KMS-11 (cell line): ENCODE data around the gene THAP12.
A peak's percentile ranks its signal among the peaks of the same experiment; 100 is the strongest.

Experiments
- H2AFZ ChIP-seq: fragments of 200-600 bp; sonication (generic); 2 replicates; pipeline ENCODE4 v1.6.1; 2016; ENCODE audit warnings: antibody characterized with exemption, mixed run types, low read depth
- H3K27ac ChIP-seq: fragments of 200-600 bp; sonication (generic); 2 replicates; pipeline ENCODE4 v1.6.1; 2016; ENCODE audit warnings: mild to moderate bottlenecking, mixed run types
- H3K27me3 ChIP-seq: fragments of 200-600 bp; sonication (generic); 2 replicates; pipeline ENCODE4 v1.6.1; 2017; ENCODE audit warnings: mild to moderate bottlenecking, low read depth, mixed run types, moderate library complexity; ENCODE audit not compliant: insufficient read depth
- H3K36me3 ChIP-seq: fragments of 200-600 bp; sonication (generic); 2 replicates; pipeline ENCODE4 v1.6.1; 2017; ENCODE audit warnings: mild to moderate bottlenecking, mixed run types; ENCODE audit not compliant: insufficient read depth
- H3K4me1 ChIP-seq: fragments of 200-600 bp; sonication (generic); 2 replicates; pipeline ENCODE4 v1.6.1; 2016; ENCODE audit warnings: mild to moderate bottlenecking, low read depth, mixed run types; ENCODE audit not compliant: poor library complexity, severe bottlenecking
- H3K4me2 ChIP-seq: fragments of 200-600 bp; sonication (generic); 2 replicates; pipeline ENCODE4 v1.7.0; 2016; ENCODE audit warnings: mild to moderate bottlenecking, mixed run types
- H3K4me3 ChIP-seq: fragments of 200-600 bp; sonication (generic); IDR thresholded peaks from 2 replicates; pipeline ENCODE4 v1.6.1; 2017; ENCODE audit warnings: low read depth, low read length, mixed read lengths; ENCODE audit not compliant: insufficient read depth
- H3K79me2 ChIP-seq: fragments of 200-600 bp; sonication (generic); 2 replicates; pipeline ENCODE4 v1.6.1; 2016; ENCODE audit warnings: low read depth, mixed run types; ENCODE audit not compliant: insufficient read depth
- H3K9ac ChIP-seq: fragments of 200-600 bp; sonication (generic); 2 replicates; pipeline ENCODE4 v1.6.1; 2016; ENCODE audit warnings: mild to moderate bottlenecking, mixed run types
- H4K20me1 ChIP-seq: fragments of 200-600 bp; sonication (generic); 2 replicates; pipeline ENCODE4 v1.6.1; 2016; ENCODE audit warnings: mild to moderate bottlenecking, mixed run types; ENCODE audit not compliant: insufficient read depth
- TF ChIP-seq, protein P1 (sequence below): fragments of 200-600 bp; sonication (generic); conservative IDR thresholded peaks from 2 replicates; pipeline ENCODE4 v1.6.1; 2017; ENCODE audit warnings: low read depth, mild to moderate bottlenecking, antibody characterized with exemption, low read length, moderate library complexity, mixed read lengths

THAP12 gene

GRCh38 chr11:76394411-76394810, 13.5 kb upstream of the THAP12 start:
- Histone ChIP-seq H3K4me2 (no peak overlapping the region), H3K4me1 (peaks cover 13% of the 10 kb centered on the region)
- TF ChIP-seq, protein P1, sequence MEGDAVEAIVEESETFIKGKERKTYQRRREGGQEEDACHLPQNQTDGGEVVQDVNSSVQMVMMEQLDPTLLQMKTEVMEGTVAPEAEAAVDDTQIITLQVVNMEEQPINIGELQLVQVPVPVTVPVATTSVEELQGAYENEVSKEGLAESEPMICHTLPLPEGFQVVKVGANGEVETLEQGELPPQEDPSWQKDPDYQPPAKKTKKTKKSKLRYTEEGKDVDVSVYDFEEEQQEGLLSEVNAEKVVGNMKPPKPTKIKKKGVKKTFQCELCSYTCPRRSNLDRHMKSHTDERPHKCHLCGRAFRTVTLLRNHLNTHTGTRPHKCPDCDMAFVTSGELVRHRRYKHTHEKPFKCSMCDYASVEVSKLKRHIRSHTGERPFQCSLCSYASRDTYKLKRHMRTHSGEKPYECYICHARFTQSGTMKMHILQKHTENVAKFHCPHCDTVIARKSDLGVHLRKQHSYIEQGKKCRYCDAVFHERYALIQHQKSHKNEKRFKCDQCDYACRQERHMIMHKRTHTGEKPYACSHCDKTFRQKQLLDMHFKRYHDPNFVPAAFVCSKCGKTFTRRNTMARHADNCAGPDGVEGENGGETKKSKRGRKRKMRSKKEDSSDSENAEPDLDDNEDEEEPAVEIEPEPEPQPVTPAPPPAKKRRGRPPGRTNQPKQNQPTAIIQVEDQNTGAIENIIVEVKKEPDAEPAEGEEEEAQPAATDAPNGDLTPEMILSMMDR: no peak

DNA sequence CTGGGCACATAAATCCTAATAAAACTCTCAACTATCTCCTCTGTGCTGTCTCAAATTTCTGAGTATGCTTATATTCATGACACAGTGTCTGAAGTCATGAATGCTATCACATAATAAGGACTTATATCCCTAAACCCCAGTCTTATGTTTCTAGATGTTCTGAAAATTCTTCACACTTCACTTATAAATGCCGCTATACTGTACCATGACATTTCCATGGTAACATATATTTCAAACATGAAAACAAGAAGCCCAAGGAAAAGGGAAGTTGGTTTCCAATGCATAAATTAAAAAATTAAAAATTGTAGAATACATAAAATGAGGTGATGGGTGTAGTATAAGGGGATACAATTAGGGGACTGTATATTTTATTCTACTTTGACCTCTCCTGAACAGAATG, 11.9 kb upstream of the THAP12 start:
- no peaks in the 10 kb centered on the region for H3K36me3 ChIP-seq
- no peaks in the 10 kb centered on the region for H4K20me1 ChIP-seq
- H3K79me2 ChIP-seq: no peaks in the 10 kb centered on the region
- TF ChIP-seq, protein P1: no peak
- no peak overlapping the region for H3K4me2 ChIP-seq
- H3K27ac ChIP-seq: no peak overlapping the region
- no peaks in the 10 kb centered on the region for H3K27me3 ChIP-seq
- H2AFZ ChIP-seq: no peak overlapping the region
- peaks cover 13% of the 10 kb centered on the region for H3K4me1 ChIP-seq
- H3K9ac ChIP-seq: no peak overlapping the region
- no peak overlapping the region for H3K4me3 ChIP-seq

More at GRCh38 chr11:76394411-76394810, 13.5 kb upstream of the THAP12 start:
- no peaks in the 10 kb centered on the region for H3K79me2 ChIP-seq
- no peaks in the 10 kb centered on the region for H3K27me3 ChIP-seq
- H3K36me3 ChIP-seq: no peaks in the 10 kb centered on the region
- no peak overlapping the region for H3K9ac ChIP-seq
- no peaks in the 10 kb centered on the region for H4K20me1 ChIP-seq
- H3K4me3 ChIP-seq: no peak overlapping the region
- H2AFZ ChIP-seq: no peak overlapping the region
- H3K27ac ChIP-seq: no peak overlapping the region

- Histone ChIP-seq H4K20me1 (no peaks in the 10 kb centered on the region), H2AFZ (no peak overlapping the region), H3K4me2 (no peak overlapping the region), H3K79me2 (no peaks in the 10 kb centered on the region), H3K36me3 (no peaks in the 10 kb centered on the region), H3K27ac (peak overlapping the region; percentile 62; the same call in 1 of the 2 replicates), H3K4me1 (peaks cover 13% of the 10 kb centered on the region), H3K9ac (no peak overlapping the region), H3K27me3 (no peaks in the 10 kb centered on the region), H3K4me3 (no peak overlapping the region)
- TF ChIP-seq, protein P1: no peak
Measured at GRCh38 chr11:76391811-76392475, 11.0 kb upstream of the THAP12 start.

GRCh38 chr11:76391021-76391420, 10.1 kb upstream of the THAP12 start:
- Histone ChIP-seq H3K27ac (peak overlapping the region; percentile 62), H2AFZ (no peak overlapping the region), H3K4me2 (no peak overlapping the region; the same call in 1 of the 2 replicates), H3K9ac (no peak overlapping the region; the same call in 1 of the 2 replicates), H3K27me3 (no peaks in the 10 kb centered on the region), H3K36me3 (no peaks in the 10 kb centered on the region), H3K79me2 (no peaks in the 10 kb centered on the region), H4K20me1 (no peaks in the 10 kb centered on the region), H3K4me3 (no peak overlapping the region), H3K4me1 (peaks cover 13% of the 10 kb centered on the region)
- TF ChIP-seq, protein P1: no peak
